Stimulated activated CD4-positive, alpha-beta T cell treated with anti-CD3 and anti-CD28 coated beads, Interleukin-1b, Interleukin-23, amount 100 ng/mL, for 24 hours (primary cell): Measurements from ENCODE around the gene ECM1.

ENCODE experiments used
- DNase-seq, 4 experiments: peaks; one replicate each; pipeline ENCODE4 v3.0.0-alpha.2; 2020; ENCODE audit warnings: low read depth in 4 of 4, low spot score in 1 of 4

Gene ECM1

DNA sequence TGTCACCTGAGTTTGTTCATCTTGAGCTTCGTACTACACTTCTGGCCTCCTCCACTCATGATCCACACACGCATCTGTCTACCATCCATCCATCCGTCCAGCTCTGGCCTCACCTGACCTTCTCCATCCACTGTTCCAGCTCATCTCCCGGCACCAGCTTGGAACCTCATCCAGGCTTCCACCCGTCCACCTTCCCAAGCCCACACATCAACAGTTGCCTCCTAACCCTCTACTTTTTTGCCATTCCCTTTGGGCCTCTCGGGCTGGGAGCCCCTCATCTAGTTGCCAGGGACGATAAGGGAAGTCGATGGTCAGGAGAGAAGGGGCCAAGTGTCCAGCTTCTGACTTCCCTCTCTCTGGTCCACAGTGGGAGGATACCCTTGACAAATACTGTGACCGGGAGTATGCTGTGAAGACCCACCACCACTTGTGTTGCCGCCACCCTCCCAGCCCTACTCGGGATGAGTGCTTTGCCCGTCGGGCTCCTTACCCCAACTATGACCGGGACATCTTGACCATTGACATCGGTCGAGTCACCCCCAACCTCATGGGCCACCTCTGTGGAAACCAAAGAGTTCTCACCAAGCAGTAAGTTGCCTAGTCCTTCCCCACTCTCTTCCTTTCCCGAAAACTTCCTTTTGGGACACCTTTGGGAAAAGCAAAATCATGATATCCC, 4.2 kb downstream of the ECM1 start:
- DNase-seq: no peak

DNA sequence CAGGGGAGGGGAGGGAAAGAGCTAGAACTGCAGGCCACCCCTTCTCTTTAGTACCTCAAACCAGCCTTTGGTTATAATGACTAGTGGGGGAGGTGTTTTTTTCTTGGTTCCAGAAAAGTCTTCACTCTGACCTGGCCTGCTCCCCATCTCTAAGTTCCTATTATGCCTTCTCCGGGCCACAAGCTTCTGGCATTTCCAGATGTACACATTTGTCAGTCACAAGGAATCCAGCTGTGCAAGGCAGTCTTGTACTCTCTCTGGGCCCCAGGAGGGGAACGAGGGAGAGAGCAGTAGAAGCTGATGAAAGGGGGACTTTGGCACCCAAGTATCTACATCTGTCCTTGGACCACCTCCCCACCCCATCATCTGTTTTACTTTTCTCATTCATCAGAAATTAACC, 4.9 kb downstream of the ECM1 start:
- no peak for DNase-seq

DNA sequence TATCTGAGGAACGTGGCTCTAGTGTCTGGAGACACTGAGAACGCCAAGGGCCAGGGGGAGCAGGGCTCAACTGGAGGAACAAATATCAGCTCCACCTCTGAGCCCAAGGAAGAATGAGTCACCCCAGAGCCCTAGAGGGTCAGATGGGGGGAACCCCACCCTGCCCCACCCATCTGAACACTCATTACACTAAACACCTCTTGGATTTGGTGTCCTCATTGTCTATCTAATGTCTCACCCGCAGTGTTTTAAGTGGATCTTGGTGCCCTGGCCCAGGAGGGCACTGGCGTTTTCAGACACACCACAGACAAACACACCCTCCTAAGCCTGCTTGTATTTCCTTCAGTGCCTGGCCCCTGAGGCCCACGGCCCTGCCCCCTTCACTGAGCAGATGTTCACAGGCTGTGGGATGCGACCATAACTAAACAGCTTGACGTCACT, 5.5 kb downstream of the ECM1 start:
- no peak for DNase-seq

DNA sequence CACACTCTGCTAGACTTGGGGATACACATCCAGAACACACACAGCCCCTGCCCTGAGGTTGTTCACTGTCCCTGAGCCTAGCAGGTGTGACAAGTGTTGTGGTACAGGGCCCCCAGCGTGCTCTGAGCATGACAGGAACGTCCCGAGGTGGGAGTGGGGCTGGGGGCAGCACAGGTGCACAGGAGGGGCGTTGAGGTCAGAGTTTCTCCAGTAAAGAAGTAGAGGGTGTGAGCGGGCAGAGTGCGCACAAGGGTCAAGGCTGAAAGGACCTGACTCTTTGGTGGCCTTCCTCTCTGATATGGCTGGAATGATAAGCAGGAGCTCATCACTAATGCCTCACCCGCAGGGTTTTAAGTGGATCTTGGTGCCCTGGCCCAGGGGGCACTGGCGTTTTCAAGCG, 6.4 kb downstream of the ECM1 start:
- DNase-seq: no peak

DNA sequence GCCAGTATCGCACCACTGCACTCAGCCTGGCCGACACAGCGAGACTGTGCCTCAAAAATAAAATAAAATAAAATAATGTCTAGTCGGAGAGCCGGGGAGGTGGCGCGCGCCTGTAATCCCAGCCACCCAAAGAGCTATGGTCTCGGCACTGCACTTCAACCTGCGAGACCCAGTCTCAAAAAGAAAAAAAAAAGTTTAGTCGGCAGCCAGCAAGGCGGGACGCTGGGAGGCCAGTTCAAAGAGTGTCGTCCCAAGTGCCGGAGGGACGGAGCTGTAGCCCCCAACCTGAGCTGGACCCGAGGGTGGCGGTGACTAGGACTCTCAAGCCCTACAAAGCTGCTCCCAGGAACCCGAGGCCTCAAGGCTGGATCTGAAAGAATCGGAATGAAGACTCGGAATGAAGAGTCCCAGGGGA, 7.0 kb downstream of the ECM1 start:
- no peak for DNase-seq

DNA sequence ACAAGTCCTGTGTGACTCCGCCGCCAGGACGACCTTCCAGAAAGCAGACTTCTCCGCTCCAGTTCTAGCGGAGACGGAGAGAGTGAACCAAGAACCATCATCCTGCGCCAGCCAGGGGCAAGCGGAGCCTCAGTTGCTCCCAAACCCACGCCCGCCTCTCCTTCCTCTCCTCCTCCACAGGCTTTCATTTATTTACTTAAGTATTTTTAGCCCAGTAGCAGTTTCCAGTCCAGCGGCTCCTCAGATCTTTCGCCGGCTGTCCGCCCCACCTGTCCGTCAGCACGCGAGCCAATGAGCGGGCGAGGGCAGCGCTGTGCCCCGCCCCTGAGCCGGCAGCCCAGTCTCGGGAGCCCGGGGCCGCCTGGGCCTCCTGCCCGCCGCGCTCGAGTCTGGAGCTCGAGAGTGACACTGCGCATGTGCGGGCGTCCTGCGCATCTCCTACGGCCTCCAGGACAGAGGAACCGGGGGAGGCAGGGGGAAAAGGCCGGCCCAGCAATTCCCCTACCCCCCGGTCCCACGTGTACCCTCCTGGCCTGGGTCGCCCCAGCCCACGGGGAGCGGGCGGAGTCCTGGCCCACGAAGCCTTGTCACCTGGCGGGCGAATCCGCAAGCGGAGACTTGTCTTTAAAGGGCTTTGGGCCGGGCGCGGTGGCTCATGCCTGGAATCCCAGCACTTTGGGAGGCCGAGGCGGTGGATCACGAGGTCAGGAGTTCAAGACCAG, 7.6 kb downstream of the ECM1 start, which contains the start of gene FALEC:
FALEC (plus strand) TSS at position 425 of the 722 bp plus-strand sequence.
- DNase-seq: peak; percentile 67 to 89 (median 82)

DNA sequence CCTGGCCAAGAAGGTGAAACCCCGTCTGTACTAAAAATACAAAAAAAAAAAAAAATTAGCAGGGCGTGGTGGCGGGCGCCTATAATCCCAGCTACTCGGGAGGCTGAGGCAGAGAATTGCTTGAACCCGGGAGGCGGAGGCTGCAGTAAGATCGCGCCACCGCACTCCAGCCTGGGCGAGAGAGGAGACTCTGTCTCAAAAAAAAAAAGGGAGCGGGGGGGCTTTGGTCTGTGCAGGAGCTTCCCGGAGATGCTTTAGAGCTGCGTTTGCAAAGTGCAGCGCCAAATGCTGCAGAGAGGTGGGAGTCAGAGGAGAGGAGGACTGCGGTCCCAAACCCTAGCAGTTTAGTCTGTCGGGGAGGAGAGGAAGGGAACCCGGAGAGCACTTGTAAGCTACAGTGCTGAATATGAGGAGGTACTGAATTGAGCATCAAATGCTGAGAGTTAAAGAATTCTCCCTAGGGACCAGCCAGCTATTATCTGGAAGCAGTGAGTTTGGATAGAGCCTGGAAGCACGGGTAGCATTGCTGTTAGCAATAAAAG, 8.2 kb downstream of the ECM1 start:
- no peak for DNase-seq

DNA sequence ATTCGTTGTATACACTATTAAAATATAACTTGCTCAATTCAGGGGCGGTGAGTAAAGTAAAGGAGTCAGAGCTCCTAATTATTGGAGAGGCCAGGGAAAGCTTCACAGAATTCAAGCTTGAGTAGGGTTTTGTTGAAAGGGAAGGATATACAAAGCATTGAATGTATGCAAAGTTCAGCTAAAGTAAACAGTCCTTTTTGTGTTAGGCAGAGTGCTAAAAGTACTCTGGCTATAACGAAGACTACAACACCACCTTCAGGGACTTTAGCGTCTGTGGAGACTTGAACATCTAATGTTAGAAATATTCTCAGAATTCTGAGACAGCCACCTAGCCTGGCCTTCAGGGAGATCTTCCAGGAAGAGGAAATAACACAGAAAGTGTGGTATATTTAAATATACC, 8.7 kb downstream of the ECM1 start:
- no peak for DNase-seq

DNA sequence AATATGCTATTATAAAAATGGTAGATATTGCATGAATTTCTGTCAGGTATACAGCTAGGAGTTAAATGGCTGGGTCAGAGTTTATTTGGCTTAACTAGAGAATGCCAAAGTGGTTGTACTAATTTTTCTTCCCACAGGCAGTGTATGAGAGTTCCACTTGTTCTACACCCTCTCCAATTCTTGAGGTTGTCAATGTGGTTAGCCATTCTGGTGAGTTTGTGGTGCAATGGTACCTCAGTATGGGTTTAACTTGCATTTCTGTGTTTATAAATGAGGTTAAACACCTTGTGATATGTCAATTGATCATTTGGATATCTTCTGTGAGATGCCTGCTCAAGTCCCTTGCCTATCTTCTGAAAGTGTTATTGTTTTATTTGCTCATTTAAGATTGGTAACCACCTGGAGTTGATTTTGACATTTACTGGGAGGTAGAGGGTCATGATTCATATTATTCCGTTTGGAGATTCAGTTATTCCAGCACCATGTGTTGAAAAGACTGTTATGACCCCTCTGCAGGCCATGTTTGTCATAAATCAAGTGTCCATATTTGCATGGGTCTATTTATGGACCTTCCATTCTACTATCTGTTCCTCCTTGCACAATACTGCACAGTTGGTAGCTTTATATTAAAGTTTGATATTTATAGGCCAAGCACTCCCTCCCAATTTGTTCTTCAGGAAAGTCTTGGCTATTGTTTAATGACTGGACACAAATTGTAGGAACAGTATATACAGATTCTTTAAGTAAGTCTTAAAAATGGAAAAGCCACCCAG, 13.5 kb downstream of the ECM1 start:
- no peak for DNase-seq

DNA sequence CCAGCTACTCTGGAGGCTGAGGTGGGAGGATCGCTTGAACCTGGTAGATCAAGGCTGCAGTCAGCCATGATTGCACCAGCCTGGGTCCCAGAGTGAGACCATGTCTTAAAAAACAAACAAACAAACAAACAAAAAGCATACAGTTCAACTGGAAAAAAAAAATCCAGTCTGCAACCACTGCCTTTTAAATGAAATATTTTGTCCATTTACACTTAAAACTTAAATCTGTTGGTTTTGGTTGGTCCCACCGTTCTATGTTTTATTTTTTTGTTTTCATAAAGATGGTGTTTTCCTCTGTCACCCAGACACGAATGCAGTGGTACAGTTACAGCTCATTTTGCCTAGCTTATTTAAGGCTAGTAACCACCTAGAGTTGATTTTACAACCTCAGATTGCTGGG, 17.4 kb downstream of the ECM1 start:
- no peak for DNase-seq

DNA sequence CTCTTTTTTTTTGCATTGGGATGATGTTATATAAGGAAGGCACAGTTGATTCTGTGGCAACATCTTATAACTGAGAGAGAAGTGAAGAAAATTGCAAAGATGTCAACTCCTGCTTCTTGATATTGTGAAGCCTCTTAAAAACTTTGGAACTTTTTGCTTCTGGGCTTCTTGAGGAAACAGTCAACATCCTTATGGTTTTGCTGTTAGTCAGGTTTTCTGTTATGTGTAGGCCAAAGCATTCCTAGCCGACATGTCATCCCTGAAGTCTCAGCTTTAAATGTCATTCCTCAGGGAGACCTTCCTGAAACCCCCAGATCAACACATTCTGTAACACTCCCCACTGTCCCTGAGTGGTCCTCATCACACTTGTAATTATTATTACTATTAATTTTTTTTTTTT, 20.3 kb downstream of the ECM1 start:
- no peak for DNase-seq

DNA sequence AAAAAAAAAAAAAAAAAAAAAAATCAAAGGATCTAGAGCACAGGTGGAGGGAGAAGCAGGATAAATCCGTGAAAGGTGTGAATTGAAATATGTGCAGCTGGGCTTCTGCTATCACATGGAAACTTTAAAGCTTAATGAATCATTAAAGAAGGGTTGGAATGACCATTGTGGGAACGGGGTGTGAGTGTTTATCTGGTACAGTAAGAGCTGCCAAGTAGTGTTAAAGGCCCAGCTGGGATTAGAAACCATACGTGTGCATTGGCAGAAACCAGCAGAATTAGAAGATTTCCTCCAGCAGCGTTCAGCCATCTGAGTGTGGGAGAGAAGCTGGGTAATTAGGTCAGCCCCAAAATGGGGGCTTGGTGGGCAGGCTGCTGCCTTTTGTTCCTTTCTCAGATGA, 21.1 kb downstream of the ECM1 start:
- no peak for DNase-seq

DNA sequence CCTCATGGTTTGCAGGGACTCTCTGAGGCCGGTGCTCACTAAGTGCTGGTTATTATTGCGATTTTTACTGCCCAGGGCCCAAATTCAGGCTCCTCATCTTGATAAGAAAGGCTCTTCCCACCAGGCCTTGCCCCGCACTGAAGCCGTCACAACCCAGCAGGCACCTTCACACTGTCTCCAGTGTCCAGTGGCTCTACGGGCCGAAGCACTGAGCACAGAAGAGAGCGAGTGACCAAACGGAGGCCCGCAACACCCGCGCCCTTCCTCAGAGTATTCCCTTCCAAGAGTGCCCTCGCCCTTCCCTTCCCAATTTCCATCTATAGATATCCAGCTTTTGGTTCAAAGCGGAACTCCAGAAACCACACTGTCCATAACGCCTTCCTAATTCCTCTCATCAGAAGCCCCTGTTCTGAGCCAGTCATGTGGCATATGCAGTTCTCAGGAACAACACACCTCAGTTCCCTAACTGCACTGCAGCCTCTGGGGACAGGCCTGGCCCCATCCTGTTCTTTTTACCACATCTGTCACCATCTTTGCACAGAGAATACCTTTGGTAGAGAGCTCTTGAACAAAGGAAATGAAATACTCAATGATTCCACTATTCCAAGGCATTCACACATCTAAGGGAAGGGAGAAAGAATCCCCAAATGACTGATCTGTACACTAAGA, 22.7 kb downstream of the ECM1 start:
- no peak for DNase-seq

DNA sequence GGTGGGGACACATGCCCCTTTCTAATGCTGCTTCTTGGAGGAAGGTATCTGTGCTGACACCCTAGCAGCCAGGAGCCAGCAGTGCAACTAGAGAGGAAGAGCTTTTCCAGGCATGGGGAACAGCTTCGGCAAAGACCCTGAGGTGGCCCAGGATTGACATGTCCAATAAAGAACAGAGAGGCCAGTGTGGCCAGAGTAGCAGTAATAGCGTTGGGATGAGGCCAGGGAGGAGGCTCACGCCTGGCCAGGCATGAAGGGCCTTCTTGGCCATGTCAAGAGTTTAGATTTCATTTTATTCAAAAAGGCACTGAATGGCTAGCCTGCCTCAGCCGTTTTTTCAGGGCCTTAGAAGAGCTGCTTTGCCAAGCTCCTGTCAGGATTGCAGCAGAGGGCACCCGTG, 25.0 kb downstream of the ECM1 start:
- DNase-seq: no peak

DNA sequence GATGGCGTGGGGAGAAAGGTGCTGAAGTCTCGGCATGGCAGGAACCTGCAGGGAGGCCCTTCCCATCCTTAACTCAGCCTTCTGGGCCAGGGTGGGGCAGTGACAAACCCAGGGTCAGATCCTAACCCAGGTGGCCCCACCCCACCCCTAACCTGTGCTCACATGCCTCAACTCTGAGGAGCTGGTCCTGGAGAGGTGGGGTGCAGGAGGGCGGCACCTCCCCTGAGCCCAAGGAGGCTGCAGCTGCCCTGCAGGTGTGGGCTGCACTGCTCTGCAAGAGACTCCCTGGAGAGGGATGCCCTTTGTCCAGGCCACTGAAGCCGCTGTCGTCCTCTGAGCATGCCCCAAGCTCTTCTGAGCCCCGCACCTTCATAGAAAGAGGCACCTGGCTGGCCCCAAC, 26.1 kb downstream of the ECM1 start:
- no peak for DNase-seq

DNA sequence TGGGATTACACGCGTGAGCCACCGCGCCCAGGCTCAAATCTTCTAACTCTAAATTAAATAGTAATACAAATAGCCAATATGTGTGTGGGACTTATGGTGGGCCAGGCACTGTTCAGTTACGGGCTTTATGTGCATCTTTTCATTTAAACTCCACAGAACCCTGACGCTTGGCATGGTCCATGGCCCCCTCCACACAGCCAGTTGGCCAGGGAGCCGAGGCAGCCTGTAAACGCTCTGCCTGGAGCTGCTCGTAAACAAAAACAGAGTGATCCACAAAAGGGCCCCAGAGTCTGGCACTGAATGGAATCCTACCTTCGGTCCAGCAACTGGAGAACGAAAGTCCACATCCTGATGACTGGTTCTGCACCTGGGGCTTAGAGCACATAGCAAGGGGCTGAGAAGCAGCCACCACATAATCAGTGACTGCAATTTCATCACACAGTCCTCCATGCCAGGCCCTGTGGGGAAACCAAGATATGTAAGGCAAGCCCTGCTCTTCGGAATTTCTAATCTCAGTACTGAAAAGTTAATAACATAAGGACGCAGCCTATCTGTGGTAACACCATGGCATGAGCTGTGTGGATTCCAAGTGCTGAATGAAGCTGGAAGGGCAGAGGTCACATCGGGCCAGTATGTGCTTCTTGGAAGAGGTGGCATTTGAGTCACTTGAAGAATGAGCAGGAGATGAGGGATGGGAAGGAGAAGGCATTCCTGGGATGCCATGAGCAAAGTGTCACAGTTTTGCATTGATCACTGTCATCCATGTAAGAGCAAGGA, 27.8 kb downstream of the ECM1 start:
- no peak for DNase-seq

DNA sequence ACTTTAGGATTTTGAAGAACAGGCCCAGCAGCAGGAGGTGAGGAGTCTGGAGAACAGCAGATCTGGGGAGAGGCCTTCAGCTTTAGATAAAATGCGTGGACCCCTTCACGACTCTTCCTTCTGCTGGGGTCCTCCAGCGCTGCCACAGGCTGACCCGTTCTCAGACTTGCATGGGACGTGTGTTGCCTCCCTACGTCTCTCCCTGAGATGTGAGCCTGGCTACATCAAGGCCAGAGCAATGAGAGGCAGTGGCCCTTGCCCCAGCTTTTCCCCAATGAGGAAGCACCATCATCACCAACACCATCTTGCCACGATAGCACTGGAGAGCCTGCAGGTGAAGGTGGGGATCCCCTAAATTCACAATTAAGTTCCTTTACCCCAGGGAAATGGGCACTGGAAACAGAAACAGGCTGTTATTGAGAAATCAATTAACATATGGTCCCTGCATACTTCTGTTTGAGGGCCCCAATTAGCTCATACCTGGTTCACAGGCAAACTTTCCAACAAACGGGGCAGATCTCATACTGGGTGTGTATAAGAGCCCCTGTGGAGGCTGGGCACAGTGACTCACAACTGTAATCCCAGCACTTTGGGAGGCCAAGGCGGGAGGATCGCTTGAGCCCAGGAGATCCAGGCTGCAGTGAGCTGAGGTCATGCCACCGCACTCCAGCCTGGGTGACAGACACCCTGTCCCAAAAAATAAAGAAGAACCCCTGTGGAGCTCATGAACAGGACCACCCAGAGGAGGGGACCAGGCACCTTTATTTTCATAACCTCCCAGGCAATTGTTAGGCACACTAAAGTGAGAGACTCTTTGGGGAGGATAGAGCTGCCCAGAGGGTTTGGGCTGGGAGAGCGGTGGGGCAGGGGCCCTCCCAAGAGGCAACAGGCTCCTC, 29.2 kb downstream of the ECM1 start:
- no peak for DNase-seq

DNA sequence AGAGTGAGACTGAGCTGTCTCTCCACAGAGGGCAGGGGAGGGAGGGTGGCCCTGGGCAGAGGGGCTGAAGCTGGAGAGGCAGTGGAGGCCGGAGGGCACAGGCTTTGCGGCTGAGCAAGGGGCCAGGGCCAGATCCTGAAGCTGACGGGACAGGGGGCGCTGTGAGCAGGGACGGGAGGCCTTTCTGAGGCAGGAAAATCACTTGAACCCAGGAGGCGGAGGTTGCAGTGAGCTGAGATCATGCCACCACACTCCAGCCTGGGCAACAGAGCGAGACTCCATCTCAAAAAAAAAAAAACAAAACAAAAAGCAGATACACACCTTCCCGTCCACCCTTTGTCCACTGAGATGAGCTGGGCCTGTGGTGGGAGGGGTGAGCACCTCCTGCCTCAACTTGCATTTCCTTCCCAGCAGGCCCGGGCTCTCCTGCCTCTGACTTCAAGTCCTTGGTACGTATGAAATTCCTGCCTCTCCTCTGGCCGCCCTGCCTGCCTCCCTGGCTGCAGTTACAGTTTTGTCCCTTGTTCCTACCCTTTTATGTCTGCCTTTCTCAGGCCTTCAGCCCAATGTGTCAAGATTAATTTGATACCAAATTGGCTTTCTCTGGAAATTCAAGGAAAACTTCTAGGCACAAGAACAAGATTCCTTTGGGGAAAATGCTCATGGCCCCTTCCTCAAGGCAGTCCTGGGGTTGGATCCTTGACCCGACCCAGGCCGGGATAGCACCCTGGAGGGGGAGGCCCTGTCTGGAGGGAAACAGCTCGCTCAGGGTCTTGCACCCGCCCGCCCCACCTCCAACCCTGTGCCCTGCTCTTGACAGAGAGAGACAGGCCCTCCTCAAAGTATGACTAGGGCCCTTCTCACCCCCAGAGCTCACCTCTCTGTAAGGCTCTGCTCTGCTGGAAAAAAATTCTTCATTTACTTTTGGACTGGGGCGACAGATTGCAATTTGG, 30.1 kb downstream of the ECM1 start:
- DNase-seq: no peak
